Stimulated activated CD8-positive, alpha-beta memory T cell treated with anti-CD3 and anti-CD28 coated beads, Interleukin-2, amount 100 ng/mL, for 48 hours (primary cell): Measurements from ENCODE around the gene AGMAT.

ENCODE experiments used
- DNase-seq, 2 donors: peaks; one replicate each; pipeline ENCODE4 v3.0.0-alpha.2; 2020; ENCODE audit warnings: low read depth in 2 of 2

Gene AGMAT, protein sequence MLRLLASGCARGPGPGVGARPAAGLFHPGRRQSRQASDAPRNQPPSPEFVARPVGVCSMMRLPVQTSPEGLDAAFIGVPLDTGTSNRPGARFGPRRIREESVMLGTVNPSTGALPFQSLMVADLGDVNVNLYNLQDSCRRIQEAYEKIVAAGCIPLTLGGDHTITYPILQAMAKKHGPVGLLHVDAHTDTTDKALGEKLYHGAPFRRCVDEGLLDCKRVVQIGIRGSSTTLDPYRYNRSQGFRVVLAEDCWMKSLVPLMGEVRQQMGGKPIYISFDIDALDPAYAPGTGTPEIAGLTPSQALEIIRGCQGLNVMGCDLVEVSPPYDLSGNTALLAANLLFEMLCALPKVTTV

GRCh38 chr1:15584489-15585363 lies at the start of gene AGMAT:
Gene AGMAT (minus strand): TSS chr1:15585051. CDS start chr1:15584967, 84 bp downstream.
- peak; percentile 52 to 55 for DNase-seq

- DNase-seq: no peak
Observed at GRCh38 chr1:15633756-15634420, 49.0 kb upstream of the AGMAT start.

GRCh38 chr1:15628003-15628402 lies 43.2 kb upstream of the AGMAT start:
- no peak for DNase-seq

DNA sequence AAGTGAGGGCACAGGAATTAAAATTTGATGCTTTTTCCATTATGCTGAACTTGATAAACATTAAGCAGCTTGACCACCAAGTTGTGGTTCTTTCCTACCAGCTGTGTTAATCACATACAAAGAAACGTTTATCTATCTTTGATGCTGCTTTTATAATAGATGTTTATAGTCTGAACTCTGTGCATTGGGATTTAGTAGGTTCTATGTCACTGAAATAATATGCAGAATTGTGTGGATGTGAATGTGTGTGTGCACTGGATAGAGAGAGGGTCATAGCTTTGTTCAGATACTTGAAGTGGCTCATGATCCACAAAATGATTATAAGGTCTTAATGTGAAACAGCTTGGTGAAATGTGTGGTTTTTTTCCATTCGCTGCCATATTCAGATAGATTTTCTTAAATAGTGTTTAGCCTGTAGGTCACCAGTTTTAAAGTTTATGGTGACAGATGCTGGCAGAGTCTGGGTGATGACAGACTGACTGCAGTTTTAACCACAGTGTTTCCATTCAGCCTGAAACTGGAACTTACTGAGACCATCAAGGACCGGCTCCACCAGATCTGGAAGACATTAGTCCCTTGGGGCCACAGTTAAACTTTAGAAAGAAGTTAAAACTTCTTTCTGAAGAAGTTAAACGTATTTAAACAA lies 42.6 kb upstream of the AGMAT start:
- no peak for DNase-seq

- no peak for DNase-seq
Observed at GRCh38 chr1:15626269-15626950, 41.6 kb upstream of the AGMAT start.

GRCh38 chr1:15625056-15625917 lies 40.4 kb upstream of the AGMAT start:
- no peak for DNase-seq

GRCh38 chr1:15624133-15624714 lies 39.4 kb upstream of the AGMAT start:
- DNase-seq: no peak

DNA sequence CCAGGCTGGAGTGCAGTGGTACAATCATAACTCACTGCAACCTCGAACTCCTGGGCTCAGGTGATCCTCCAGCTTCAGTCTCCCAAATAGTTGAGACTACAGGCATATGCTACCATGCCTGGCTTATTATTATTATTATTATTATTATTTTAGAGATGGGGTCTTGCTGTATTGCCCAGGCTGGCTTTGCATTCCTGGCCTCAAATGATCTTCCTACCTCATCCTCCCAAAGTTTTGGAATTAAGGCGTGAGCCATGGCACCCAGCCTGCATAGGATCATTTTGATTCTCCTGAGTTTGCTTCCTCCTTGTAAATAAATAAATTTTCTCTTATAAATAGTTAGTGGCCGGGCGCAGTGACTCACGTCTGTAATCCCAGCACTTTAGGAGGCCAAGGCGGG lies 38.6 kb upstream of the AGMAT start:
- DNase-seq: no peak

- DNase-seq: no peak
Observed at GRCh38 chr1:15622712-15623373, 38.0 kb upstream of the AGMAT start.

GRCh38 chr1:15621975-15622374 lies 37.1 kb upstream of the AGMAT start:
- DNase-seq: no peak

GRCh38 chr1:15620902-15621682 lies 36.2 kb upstream of the AGMAT start:
- no peak for DNase-seq

DNA sequence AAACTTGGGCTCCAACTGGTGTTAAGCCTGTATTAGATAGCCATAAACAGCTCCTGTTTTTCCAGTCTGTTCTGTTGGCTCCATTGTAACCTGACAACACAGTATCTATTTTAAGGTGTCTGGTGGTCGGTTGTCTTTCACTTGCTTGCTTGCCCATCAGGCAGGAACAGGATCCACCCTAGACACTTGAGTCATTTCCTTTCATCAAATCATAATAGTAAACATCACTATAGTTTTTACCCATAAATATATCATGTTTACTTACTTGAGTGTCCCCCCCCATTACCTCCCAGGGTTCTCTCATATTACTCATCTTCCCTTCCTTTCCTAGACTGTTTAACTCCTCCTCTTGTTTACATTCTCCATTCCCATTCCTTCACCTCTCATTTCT lies 35.3 kb upstream of the AGMAT start:
- DNase-seq: no peak

GRCh38 chr1:15618655-15619525 lies 34.0 kb upstream of the AGMAT start:
- DNase-seq: no peak

DNA sequence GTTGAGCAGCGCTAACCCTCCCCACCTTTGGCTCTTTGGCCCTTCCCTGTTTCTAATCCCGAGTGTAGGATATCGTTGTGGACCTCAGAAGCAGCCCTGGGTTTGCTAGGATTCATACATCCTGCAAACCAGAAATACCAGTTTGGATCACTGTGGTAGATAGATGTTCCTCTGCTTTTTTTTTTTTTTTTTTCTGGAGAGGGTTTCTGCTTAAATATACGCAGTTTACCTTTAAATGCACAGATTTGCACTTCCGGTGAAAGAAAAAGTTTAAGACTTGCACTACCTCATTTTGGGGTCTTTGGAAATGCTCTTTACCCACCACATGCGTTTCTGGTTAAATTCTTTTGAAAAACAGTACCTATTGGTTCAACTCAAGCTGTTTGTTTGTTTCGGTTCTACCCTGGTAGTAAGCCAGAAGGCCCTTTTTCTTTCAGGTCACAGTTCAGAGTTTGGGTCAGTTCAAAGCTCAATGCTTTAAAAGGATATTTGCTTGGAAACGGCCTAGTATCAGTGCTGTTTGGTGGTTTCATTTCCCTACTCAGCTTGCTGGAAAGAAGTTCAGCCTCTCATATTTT lies 33.3 kb upstream of the AGMAT start:
- DNase-seq: no peak

- peak; percentile 91 to 94 for DNase-seq
Observed at GRCh38 chr1:15617173-15618076, 32.6 kb upstream of the AGMAT start, which contains the start of gene DDI2. Gene DDI2 (plus strand): TSS chr1:15617458. CDS start chr1:15617671, 213 bp downstream.
